NOMO-1 (cell line): ENCODE measurements around the gene LACTB.
"Not testable (repeated sequence)": the region's sequence is repeated elsewhere in the genome, so short reads cannot be mapped to it uniquely, and the experiment has no call there.

Experiments used
- DNase-seq, 2 experiments: peaks; one replicate each; lab custom pipeline; 2025; ENCODE audit not compliant: unreplicated experiment in 2 of 2; lab: John Stamatoyannopoulos, UW

Gene LACTB

DNA sequence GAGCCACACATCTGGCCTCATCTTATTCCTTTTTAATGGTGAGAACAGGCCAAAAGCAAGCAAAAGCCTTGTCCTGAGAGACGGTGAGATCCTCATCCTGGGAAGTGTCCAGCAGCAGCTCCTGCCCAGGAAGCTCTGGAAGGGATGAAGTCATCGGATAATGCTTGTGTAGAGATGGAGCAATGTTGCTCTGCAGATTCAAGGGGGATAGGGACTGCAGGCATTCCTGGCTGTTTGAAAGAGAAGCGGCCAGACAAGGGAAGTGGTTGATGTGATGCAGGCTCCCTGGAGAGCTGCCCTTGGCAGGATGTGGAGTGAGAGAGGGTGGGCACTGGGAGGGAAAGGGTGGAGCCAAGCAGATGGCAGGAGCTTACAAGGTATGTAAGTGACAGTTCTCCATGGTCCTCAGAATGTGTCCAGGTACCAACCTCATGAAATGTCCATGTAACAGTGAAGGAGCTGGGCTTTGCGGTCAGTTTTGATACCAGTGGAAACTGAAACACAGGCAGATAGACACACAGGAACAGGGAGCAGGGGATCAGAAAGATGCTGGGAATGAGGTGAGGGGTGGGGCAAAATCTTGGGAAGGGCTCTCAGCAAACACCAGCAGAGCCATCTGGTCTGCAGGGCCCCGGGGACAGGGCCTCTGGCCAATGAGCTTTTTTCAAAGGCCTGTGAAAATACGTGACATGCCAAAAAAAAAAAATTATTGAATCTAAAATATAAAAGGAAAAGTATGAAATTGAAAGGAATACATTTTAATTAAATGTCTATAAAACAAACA lies 32.2 kb upstream of the LACTB start:
- DNase-seq = no peak

DNA sequence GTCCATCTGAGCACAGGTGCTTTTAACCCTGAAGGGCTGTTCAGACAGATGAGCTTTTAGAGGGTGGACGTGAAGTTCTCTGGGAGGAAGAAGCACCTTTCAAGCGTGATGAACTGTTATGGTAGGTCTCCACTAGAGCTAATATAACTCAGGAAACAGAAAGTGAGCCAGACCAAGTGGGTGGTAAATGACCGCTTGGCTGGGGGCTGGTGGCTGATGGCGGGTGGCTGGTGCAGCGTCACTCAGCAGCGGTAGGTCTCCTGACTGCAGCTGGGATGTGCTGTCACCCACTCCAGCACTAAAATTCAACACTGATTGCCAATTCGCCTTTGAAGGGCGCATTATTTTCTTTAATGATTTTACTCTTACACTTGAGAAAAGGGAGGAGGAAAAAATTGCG lies 31.2 kb upstream of the LACTB start:
- DNase-seq = no peak

GRCh38 chr15:63090887-63091286 lies 30.8 kb upstream of the LACTB start:
- no peak for DNase-seq

DNA sequence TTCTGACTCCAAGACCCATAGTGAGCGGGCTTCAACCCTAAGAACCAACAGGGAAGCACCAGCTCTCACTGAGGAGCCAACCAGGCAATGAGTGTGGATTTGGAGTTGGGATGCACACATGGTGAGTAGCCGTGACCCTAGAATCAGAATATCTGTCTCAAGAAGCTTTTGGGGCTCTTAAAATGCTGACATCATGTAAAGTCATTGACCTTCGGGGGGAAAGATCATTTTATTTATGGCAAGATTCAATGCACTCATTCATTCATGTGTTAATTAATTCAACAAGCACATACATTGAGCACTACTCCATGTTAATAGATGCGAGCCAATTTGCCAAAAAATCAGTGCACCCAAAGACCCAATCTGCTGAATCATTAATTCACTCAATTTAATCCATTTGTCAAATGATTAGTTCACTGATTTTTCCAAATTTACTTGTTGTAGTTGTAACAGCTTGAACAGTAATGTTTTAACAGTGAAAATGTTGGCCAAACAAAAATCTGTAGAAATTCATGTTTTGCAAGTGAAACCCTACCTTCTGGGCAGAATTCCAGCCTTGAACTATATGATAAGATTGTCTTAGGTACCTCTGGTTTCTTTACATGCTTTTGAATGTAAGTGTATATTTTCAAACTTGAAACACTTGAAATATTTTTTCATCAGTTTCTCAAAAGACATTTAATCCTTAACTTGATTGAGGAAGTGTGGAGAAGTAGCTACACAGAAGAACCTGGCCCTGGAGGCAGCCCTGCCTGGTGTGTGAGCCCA lies 29.8 kb upstream of the LACTB start:
- no peak for DNase-seq

DNA sequence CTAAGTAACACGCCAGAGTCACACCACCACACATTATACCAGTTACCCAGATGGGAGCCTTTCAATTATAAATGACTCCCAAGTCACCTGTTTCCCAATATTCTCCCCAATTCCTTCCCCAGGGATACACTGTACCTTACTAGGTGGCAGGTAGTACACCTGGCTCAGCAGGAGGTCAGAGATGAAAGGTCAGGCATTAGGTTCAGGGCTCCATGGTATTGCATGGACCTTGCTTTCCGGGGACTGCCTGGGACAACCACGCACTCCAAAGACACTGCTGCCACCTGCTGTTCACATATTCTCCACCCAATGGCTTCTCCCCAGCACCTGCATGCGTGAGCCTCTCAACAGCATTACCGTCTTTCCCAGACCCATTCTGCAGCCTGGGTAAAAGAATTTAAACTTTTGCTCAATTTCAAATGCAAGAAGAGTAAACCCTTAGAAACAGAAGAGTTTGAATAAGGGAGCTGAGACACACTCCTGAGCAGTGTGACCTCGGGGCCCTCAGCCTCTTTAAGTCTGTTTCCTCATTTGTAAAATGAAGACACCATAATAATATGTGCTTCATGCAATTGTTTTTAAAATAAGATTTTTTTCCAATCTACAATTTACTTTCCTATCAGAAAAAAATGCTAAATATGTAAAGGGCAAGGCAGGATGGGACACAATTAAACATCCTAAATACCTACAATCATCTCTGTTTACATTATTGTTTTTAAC lies 28.0 kb upstream of the LACTB start:
- DNase-seq = peak; percentile 47

GRCh38 chr15:63094495-63094931 lies 27.1 kb upstream of the LACTB start:
- DNase-seq = no peak

- DNase-seq = no peak
Observed at GRCh38 chr15:63096178-63096577, 25.5 kb upstream of the LACTB start.

DNA sequence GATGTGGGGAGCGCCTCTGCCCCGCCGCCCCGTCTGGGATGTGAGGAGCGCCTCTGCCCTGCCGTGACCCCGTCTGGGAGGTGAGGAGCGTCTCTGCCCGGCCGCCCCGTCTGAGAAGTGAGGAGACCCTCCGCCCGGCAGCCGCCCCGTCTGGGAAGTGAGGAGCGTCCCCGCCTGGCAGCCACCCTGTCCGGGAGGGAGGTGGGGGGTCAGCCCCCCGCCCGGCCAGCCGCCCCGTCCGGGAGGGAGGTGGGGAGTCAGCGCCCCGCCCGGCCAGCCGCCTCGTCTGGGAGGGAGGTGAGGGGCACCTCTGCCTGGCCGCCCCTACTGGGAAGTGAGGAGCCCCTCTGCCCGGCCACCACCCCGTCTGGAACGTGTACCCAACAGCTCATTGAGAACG lies 22.8 kb upstream of the LACTB start:
- not testable (repeated sequence) for DNase-seq

DNA sequence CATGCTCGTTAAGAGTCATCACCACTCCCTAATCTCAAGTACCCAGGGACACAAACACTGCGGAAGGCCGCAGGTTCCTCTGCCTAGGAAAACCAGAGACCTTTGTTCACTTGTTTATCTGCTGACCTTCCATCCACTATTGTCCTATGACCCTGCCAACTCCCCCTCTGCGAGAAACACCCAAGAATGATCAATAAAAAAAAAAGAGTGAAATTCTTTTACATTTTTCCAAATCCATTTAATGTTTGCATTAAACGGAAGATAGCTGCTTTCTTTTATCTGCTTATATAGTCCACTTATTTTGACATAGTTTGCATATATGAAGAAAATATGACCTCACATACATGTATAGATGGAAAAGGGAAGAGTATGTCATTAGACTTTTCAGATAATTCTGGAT lies 22.1 kb upstream of the LACTB start:
- not testable (repeated sequence) for DNase-seq

DNA sequence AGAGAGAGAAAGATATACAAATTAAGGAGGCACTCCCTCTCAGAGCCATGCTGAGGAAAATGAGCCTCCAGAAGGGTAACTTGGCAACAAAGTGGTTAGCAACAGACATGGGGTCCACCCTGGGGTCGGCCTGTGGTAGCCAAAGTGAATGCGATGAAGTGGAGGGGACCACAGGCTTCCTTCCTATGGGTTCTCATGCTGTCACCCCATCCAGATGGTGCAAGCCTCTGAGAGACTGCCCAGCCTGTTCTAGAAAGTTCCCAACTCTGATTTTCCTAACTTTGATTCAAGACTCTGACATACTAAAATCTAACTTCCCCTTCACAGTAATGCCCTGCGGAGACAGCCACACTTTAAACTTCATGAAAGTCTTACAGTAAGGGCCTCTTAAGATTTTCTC lies 18.2 kb upstream of the LACTB start:
- DNase-seq = no peak

DNA sequence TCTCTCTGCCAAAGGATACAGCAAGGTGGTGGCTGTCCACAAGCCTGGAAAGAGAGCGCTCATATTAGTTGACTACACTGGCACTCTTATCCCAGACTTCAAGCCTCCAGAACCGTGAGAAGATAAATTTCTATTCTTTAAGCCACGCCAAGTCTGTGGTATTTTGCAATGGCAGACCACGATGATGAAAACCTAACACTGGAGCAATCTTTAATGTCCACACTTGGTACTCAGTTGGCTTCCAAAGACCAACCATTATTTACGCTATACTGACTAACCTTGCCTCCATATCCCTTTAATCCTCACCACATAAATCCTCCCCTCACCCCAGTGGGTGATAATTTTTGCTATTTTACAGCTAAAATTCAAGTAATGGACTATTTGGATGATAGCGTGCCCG lies 16.9 kb upstream of the LACTB start:
- DNase-seq = peak; percentile 30 to 76

- peak in 1 of 2 experiments; percentile 27 for DNase-seq
Observed at GRCh38 chr15:63105354-63105753, 16.3 kb upstream of the LACTB start.

- peak in 1 of 2 experiments; percentile 10 for DNase-seq
Observed at GRCh38 chr15:63107895-63108546, 13.6 kb upstream of the LACTB start.

GRCh38 chr15:63109498-63109897 lies 12.2 kb upstream of the LACTB start:
- DNase-seq = no peak

GRCh38 chr15:63109920-63110319 lies 11.7 kb upstream of the LACTB start:
- DNase-seq = no peak

DNA sequence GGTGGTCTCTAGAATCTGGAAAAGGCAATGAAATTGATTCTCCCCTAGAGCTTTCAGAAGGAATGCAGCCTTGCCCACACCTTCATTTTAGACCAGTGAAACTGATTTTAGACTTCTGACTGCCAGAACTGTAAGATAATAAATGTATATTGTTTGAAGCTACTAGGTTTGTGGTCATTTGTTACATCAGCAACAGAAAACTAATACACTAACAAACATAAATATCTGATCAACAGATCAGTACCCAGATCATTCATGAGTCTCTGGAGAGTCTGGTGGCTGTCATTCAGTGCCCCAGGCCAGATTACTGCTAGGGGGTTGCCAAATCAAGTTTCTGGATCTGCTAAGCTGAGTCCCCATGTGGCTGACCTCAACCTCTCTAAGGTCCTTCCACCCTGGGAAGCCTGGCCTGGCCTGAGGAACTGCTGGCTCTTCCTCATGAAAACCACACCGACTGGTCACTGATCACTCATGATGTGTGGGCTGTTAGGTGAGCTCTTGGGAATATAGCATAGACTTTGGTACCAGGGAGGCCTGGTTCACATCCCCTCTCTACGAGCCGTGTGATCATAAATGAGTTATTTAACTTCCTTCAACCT lies 11.1 kb upstream of the LACTB start:
- no peak for DNase-seq

GRCh38 chr15:63111481-63111880 lies 10.2 kb upstream of the LACTB start:
- no peak for DNase-seq

DNA sequence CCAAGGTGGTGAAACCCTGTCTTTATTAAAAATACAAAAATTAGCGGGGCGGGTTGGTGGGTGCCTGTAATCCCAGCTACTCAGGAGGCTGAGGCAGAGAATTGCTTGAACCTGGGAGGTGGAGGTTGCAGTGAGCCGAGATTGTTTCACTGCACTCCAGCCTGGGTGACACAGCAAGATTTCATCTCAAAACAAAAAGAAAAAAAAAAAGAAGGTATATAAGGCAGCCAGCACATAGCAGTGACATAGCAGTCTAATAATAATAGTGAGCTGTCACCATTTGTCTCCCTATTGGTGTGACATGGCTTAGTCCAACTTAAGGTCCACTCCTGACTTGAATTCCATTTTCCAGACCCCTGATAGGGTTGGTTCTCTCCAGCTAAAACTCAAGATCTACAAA lies 8.8 kb upstream of the LACTB start:
- DNase-seq = no peak

- DNase-seq = no peak
Observed at GRCh38 chr15:63114465-63114864, 7.2 kb upstream of the LACTB start.

- no peak for DNase-seq
Observed at GRCh38 chr15:63118854-63119253, 2.8 kb upstream of the LACTB start.
